Progenitor cell of endocrine pancreas (in vitro differentiated cells): ENCODE data around the gene RAB7A. TPM values are rescaled to one million over a fixed set of nuclear protein-coding genes. Genes with fewer than 3 reads are reported as not detected.

Experiments
- DNase-seq: peaks from one replicate; pipeline ENCODE4 v3.0.0; 2021; ENCODE audit warnings: low spot score; ENCODE audit not compliant: unreplicated experiment
- H3K27ac Mint-ChIP-seq: 2 replicates; pipeline ENCODE4 v1.8.0; 2021; ENCODE audit warnings: mild to moderate bottlenecking, moderate library complexity, mixed read lengths
- H3K27me3 Mint-ChIP-seq: 2 replicates; pipeline ENCODE4 v1.8.0; 2021; ENCODE audit warnings: mixed read lengths
- H3K36me3 Mint-ChIP-seq: 2 replicates; pipeline ENCODE4 v1.8.0; 2022; ENCODE audit warnings: mixed read lengths; ENCODE audit not compliant: insufficient read depth
- H3K4me1 Mint-ChIP-seq: 2 replicates; pipeline ENCODE4 v1.8.0; 2021; ENCODE audit warnings: low read depth, mixed read lengths
- H3K4me3 Mint-ChIP-seq: 2 replicates; pipeline ENCODE4 v1.8.0; 2021; ENCODE audit warnings: low read depth, mild to moderate bottlenecking, moderate library complexity, mixed read lengths
- H3K9me3 Mint-ChIP-seq: 2 replicates; pipeline ENCODE4 v1.8.0; 2021; ENCODE audit warnings: low read depth, mixed read lengths
- total RNA-seq: library from RNA; stranded (reverse); gene quantifications from 2 replicates; pipeline ENCODE4 v1.2.1, GENCODE V29; 2021
- TF ChIP-seq, protein P1 (sequence below): fragments of 200-600 bp; sonication (generic); IDR thresholded peaks from one replicate; pipeline ENCODE4 v1.5.0; 2021; ENCODE audit warnings: antibody characterized with exemption, mild to moderate bottlenecking; ENCODE audit not compliant: unreplicated experiment

The RAB7A gene
- total RNA-seq, 1 donor from 2014 or later, result 130 TPM

GRCh38 chr3:128848936-128849335 lies 123.0 kb downstream of the RAB7A start:
- DNase-seq, result no peak
- H3K4me1 Mint-ChIP-seq, result peaks cover 7% of the 10 kb centered on the region
- H3K36me3 Mint-ChIP-seq, result no peaks in the 10 kb centered on the region
- TF ChIP-seq, protein P1, sequence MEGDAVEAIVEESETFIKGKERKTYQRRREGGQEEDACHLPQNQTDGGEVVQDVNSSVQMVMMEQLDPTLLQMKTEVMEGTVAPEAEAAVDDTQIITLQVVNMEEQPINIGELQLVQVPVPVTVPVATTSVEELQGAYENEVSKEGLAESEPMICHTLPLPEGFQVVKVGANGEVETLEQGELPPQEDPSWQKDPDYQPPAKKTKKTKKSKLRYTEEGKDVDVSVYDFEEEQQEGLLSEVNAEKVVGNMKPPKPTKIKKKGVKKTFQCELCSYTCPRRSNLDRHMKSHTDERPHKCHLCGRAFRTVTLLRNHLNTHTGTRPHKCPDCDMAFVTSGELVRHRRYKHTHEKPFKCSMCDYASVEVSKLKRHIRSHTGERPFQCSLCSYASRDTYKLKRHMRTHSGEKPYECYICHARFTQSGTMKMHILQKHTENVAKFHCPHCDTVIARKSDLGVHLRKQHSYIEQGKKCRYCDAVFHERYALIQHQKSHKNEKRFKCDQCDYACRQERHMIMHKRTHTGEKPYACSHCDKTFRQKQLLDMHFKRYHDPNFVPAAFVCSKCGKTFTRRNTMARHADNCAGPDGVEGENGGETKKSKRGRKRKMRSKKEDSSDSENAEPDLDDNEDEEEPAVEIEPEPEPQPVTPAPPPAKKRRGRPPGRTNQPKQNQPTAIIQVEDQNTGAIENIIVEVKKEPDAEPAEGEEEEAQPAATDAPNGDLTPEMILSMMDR, result no peak
- no peak overlapping the region for H3K27ac Mint-ChIP-seq
- H3K27me3 Mint-ChIP-seq, result no peaks in the 10 kb centered on the region
- no peak overlapping the region for H3K4me3 Mint-ChIP-seq
- H3K9me3 Mint-ChIP-seq, result peaks cover 2% of the 10 kb centered on the region

DNA sequence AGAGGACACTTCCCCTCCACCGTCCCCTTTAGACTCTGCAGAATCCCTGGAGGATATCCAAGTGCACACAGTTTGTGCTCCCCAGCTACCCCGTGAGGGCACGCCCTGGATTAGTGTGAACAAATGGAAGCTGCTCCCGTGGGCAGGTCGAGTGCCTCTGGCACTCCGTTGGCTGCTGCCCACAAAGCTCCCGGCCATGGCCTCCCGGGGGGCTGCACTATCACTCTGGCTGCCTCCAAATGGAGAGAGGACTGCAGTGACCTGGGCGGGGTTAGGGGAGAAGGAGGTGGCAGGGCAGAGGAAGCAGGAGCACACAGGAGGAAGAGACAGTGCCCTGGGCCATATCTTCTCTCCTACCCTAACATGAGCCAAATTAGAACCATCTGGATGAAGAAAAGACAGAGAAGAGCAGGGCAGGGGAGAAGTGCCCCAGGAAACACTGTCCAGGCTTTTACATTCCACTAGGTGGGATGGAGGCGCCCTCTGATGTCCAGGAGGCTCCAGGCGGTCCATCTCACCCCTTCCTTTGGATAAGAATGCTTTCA lies 124.0 kb downstream of the RAB7A start:
- no peak overlapping the region for H3K27ac Mint-ChIP-seq
- H3K36me3 Mint-ChIP-seq, result peaks cover 1% of the 10 kb centered on the region
- no peak for DNase-seq
- H3K4me1 Mint-ChIP-seq, result peaks cover 6% of the 10 kb centered on the region
- H3K9me3 Mint-ChIP-seq, result peaks cover 13% of the 10 kb centered on the region
- no peaks in the 10 kb centered on the region for H3K27me3 Mint-ChIP-seq
- H3K4me3 Mint-ChIP-seq, result no peak overlapping the region
- TF ChIP-seq, protein P1, result no peak

DNA sequence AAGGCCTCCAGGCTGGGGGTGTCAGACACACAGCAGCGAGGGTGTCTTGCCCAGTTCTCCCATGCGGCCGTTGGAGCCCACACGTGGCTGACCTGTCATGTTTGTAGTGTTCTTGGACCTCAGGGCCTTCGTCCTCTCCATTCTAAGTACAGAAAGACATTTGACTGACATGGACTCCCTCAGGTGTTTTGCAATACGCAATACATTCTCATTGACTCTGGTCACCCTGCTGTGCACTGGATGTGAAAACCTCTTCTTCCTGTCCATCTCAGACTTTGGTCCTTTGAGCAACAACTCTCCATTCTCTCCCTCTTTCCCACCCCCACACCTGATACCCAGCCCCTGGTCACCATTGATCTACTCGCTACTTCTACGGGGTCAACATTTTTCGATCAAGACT lies 124.6 kb downstream of the RAB7A start:
- Mint-ChIP-seq H3K27me3 (no peaks in the 10 kb centered on the region), H3K4me3 (no peak overlapping the region), H3K27ac (no peak overlapping the region), H3K36me3 (peaks cover 2% of the 10 kb centered on the region), H3K4me1 (peaks cover 2% of the 10 kb centered on the region), H3K9me3 (peaks cover 19% of the 10 kb centered on the region)
- DNase-seq, result no peak
- TF ChIP-seq, protein P1, result no peak

DNA sequence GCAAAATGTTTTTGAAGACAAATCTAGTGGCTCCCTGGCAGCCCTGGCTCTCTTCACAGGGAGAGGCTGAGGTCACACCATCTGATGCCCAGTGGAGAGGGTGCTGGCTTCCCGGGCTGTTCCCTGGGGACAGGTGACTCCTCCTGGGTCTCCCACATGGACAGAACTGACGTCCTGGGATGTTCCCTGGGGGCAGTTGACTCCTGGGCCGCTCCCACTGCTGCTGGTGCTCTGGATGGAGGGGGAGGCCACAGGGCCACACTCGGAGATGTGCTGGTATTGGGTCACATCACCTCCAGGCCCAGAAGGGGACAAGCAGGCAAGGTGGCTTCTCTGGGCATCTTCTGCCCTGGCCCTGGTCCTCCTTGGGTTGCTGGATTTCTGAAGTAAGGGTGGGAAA lies 125.6 kb downstream of the RAB7A start:
- Mint-ChIP-seq H3K27ac (no peak overlapping the region), H3K4me1 (no peaks in the 10 kb centered on the region), H3K9me3 (peaks cover 24% of the 10 kb centered on the region), H3K36me3 (peaks cover 5% of the 10 kb centered on the region), H3K27me3 (no peaks in the 10 kb centered on the region), H3K4me3 (no peak overlapping the region)
- no peak for DNase-seq
- TF ChIP-seq, protein P1, result no peak

DNA sequence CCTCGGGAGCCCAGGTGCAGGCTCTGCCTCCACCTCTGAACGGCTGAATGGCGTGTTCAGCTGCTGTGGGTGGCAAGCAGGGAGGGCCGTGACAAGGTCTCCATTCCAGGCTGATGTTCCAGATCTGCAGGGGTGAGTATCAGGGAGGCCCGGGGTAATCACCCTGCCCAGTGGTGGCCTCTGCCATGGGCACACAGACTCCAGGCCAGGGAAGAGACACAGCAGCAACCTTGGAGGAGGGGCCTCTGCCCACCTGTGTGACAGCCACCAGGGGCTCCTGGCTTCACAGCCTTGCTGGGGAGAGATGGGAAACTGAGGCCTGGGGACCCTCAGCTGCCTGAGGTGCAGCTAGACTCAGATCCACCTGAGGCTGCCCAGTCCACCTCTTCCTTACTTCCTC lies 127.8 kb downstream of the RAB7A start:
- no peak overlapping the region for H3K4me3 Mint-ChIP-seq
- H3K9me3 Mint-ChIP-seq, result peaks cover 40% of the 10 kb centered on the region
- TF ChIP-seq, protein P1, result no peak
- H3K27ac Mint-ChIP-seq, result no peak overlapping the region
- H3K4me1 Mint-ChIP-seq, result no peaks in the 10 kb centered on the region
- H3K27me3 Mint-ChIP-seq, result no peaks in the 10 kb centered on the region
- peaks cover 18% of the 10 kb centered on the region for H3K36me3 Mint-ChIP-seq
- DNase-seq, result no peak
